Neural progenitor cell (in vitro differentiated cells): ENCODE results near the gene DPYD. TPM values are rescaled to one million over a fixed set of nuclear protein-coding genes. Genes with fewer than 3 reads are reported as not detected.
"Not testable (repeated sequence)": the region's sequence is repeated elsewhere in the genome, so short reads cannot be mapped to it uniquely, and the experiment has no call there.

Experiments used
- DNase-seq: peaks from one replicate; pipeline ENCODE4 v3.0.0-alpha.2; 2016; ENCODE audit warnings: low spot score
- H2AFZ ChIP-seq: fragments of 200-600 bp; sonication (generic); replicated peaks from 2 replicates; pipeline ENCODE4 v1.6.1; 2016; ENCODE audit warnings: antibody characterized with exemption
- H3F3A ChIP-seq: fragments of 200-600 bp; sonication (generic); 2 replicates; pipeline ENCODE4 v1.6.1; 2016; ENCODE audit warnings: antibody characterized with exemption, low read depth
- H3K27ac ChIP-seq: fragments of 200-600 bp; sonication (generic); 2 replicates; pipeline ENCODE4 v1.5.1; 2016; ENCODE audit warnings: mild to moderate bottlenecking
- H3K27me3 ChIP-seq: fragments of 200-600 bp; sonication (generic); 2 replicates; pipeline ENCODE4 v1.6.1; 2016; ENCODE audit warnings: mild to moderate bottlenecking, moderate library complexity
- H3K36me3 ChIP-seq: fragments of 200-600 bp; sonication (generic); 2 replicates; pipeline ENCODE4 v1.5.1; 2016
- H3K4me1 ChIP-seq: fragments of 200-600 bp; sonication (generic); 2 replicates; pipeline ENCODE4 v1.6.1; 2016; ENCODE audit warnings: mixed run types
- H3K4me2 ChIP-seq: fragments of 200-600 bp; sonication (generic); 2 replicates; pipeline ENCODE4 v1.6.1; 2016
- H3K4me3 ChIP-seq: fragments of 200-600 bp; sonication (generic); 2 replicates; pipeline ENCODE4 v1.5.1; 2016
- H3K79me2 ChIP-seq: fragments of 200-600 bp; sonication (generic); 2 replicates; pipeline ENCODE4 v1.6.1; 2016; ENCODE audit warnings: low read depth
- H3K9ac ChIP-seq: fragments of 200-600 bp; sonication (generic); 2 replicates; pipeline ENCODE4 v1.6.1; 2016
- H3K9me3 ChIP-seq: fragments of 200-600 bp; sonication (generic); 2 replicates; pipeline ENCODE4 v1.5.1; 2016; ENCODE audit warnings: low read depth
- H4K20me1 ChIP-seq: fragments of 200-600 bp; sonication (generic); 2 replicates; pipeline ENCODE4 v1.6.1; 2016; ENCODE audit warnings: low read depth
- H3K27ac Mint-ChIP-seq: 3 replicates; pipeline ENCODE4 v1.8.0; 2021; ENCODE audit warnings: mixed read lengths
- H3K27me3 Mint-ChIP-seq: 2 replicates; pipeline ENCODE4 v1.8.0; 2022; ENCODE audit warnings: low read depth, mild to moderate bottlenecking, inconsistent platforms, moderate library complexity, mixed read lengths; ENCODE audit not compliant: insufficient read depth
- H3K36me3 Mint-ChIP-seq: 3 replicates; pipeline ENCODE4 v1.8.0; 2021; ENCODE audit warnings: mixed read lengths
- H3K4me1 Mint-ChIP-seq: 3 replicates; pipeline ENCODE4 v1.8.0; 2021; ENCODE audit warnings: mixed read lengths
- H3K4me3 Mint-ChIP-seq: 3 replicates; pipeline ENCODE4 v1.8.0; 2021; ENCODE audit warnings: mild to moderate bottlenecking, moderate library complexity, mixed read lengths
- H3K9me3 Mint-ChIP-seq: 3 replicates; pipeline ENCODE4 v1.8.0; 2020; ENCODE audit warnings: mixed read lengths
- CTCF ChIP-seq: fragments of 200-600 bp; sonication (generic); IDR thresholded peaks from 2 replicates; pipeline ENCODE4 v1.5.1; 2017; ENCODE audit warnings: antibody characterized with exemption, mild to moderate bottlenecking
- EZH2 ChIP-seq: fragments of 200-600 bp; sonication (generic); IDR thresholded peaks from 2 replicates; pipeline ENCODE4 v1.6.1; 2017; ENCODE audit warnings: antibody characterized with exemption, mild to moderate bottlenecking, moderate library complexity
- EZH2phosphoT487 ChIP-seq: fragments of 200-600 bp; sonication (generic); IDR thresholded peaks from 2 replicates; pipeline ENCODE4 v1.6.1; 2017; ENCODE audit warnings: antibody characterized with exemption
- total RNA-seq: library from RNA; depleted of rRNA; stranded (reverse); fragments of >200 nt; gene quantifications from 2 replicates; pipeline ENCODE4 v1.2.3, GENCODE V29; 2015; ENCODE audit warnings: low replicate concordance

The DPYD gene
- total RNA-seq, 1 donor from 2014 or later: 0.43 TPM

GRCh38 chr1:97245026-97245425 is 675.8 kb downstream of the DPYD start:
- H3K27me3 Mint-ChIP-seq: no peaks in the 10 kb centered on the region
- TF ChIP-seq EZH2phosphoT487 (no peak), CTCF (no peak), EZH2 (no peak)
- H3K9me3 ChIP-seq: no peaks in the 10 kb centered on the region

GRCh38 chr1:97243973-97244560 is 676.8 kb downstream of the DPYD start:
- H3K9me3 Mint-ChIP-seq: peaks cover 5% of the 10 kb centered on the region
- TF ChIP-seq CTCF (peak; percentile 64), EZH2 (no peak), EZH2phosphoT487 (no peak)

More at GRCh38 chr1:97245026-97245425, 675.8 kb downstream of the DPYD start:
- Histone ChIP-seq H2AFZ (no peak overlapping the region), H3K9ac (no peak overlapping the region), H3K4me3 (no peak overlapping the region), H4K20me1 (no peaks in the 10 kb centered on the region), H3K36me3 (no peaks in the 10 kb centered on the region), H3K4me1 (no peaks in the 10 kb centered on the region), H3K4me2 (no peak overlapping the region), H3K27me3 (no peaks in the 10 kb centered on the region), H3F3A (no peaks in the 10 kb centered on the region), H3K27ac (no peak overlapping the region), H3K79me2 (no peaks in the 10 kb centered on the region)
- Mint-ChIP-seq H3K4me3 (no peak overlapping the region), H3K36me3 (peaks cover 3% of the 10 kb centered on the region), H3K27ac (no peak overlapping the region), H3K4me1 (no peaks in the 10 kb centered on the region), H3K9me3 (peaks cover 5% of the 10 kb centered on the region)
- DNase-seq: no peak

GRCh38 chr1:97238816-97239215 is 682.0 kb downstream of the DPYD start:
- H3K36me3 ChIP-seq: no peaks in the 10 kb centered on the region
- Mint-ChIP-seq H3K27me3 (no peaks in the 10 kb centered on the region), H3K36me3 (no peaks in the 10 kb centered on the region), H3K27ac (no peak overlapping the region), H3K4me1 (no peaks in the 10 kb centered on the region), H3K9me3 (no peaks in the 10 kb centered on the region), H3K4me3 (no peak overlapping the region)
- no peaks in the 10 kb centered on the region for H3K27me3 ChIP-seq
- no peaks in the 10 kb centered on the region for H3K4me1 ChIP-seq
- no peak overlapping the region for H3K4me2 ChIP-seq
- no peak overlapping the region for H3K9ac ChIP-seq
- H3K27ac ChIP-seq: no peak overlapping the region
- H3K79me2 ChIP-seq: no peaks in the 10 kb centered on the region
- no peak for DNase-seq
- H3F3A ChIP-seq: no peaks in the 10 kb centered on the region
- H3K4me3 ChIP-seq: no peak overlapping the region
- no peak overlapping the region for H2AFZ ChIP-seq
- H4K20me1 ChIP-seq: no peaks in the 10 kb centered on the region
- no peaks in the 10 kb centered on the region for H3K9me3 ChIP-seq
- TF ChIP-seq CTCF: no peak
- TF ChIP-seq EZH2: no peak
- TF ChIP-seq EZH2phosphoT487: no peak

More at GRCh38 chr1:97243973-97244560, 676.8 kb downstream of the DPYD start:
- H3K27me3 Mint-ChIP-seq: no peaks in the 10 kb centered on the region
- H3K4me1 ChIP-seq: no peaks in the 10 kb centered on the region
- no peak overlapping the region for H3K4me2 ChIP-seq
- no peak overlapping the region for H3K9ac ChIP-seq
- no peak overlapping the region for H3K4me3 Mint-ChIP-seq
- peaks cover 3% of the 10 kb centered on the region for H3K36me3 Mint-ChIP-seq
- H3K36me3 ChIP-seq: no peaks in the 10 kb centered on the region
- H3K27ac ChIP-seq: no peak overlapping the region
- H2AFZ ChIP-seq: no peak overlapping the region
- no peak overlapping the region for H3K4me3 ChIP-seq
- peak; percentile 15 for DNase-seq
- no peaks in the 10 kb centered on the region for H3F3A ChIP-seq
- no peaks in the 10 kb centered on the region for H4K20me1 ChIP-seq
- H3K27me3 ChIP-seq: no peaks in the 10 kb centered on the region
- H3K27ac Mint-ChIP-seq: no peak overlapping the region
- no peaks in the 10 kb centered on the region for H3K9me3 ChIP-seq
- no peaks in the 10 kb centered on the region for H3K4me1 Mint-ChIP-seq
- H3K79me2 ChIP-seq: no peaks in the 10 kb centered on the region

GRCh38 chr1:97231354-97231753 is 689.5 kb downstream of the DPYD start:
- H3K4me1 ChIP-seq, H3K4me2 ChIP-seq, H3K36me3 Mint-ChIP-seq, H3K27me3 Mint-ChIP-seq, H3K79me2 ChIP-seq, H3K27ac ChIP-seq, H3K4me3 ChIP-seq, H3K4me3 Mint-ChIP-seq, H4K20me1 ChIP-seq, H2AFZ ChIP-seq, H3F3A ChIP-seq, H3K36me3 ChIP-seq, DNase-seq, H3K9ac ChIP-seq, H3K27ac Mint-ChIP-seq, H3K27me3 ChIP-seq, H3K9me3 Mint-ChIP-seq, H3K9me3 ChIP-seq, H3K4me1 Mint-ChIP-seq: not testable (repeated sequence)
